Right lobe of liver (tissue), 4 donors: ENCODE results near the gene YKT6.

Source experiments
- CTCF ChIP-seq, 4 donors: fragments of 200-600 bp in 3 of 4; fragments of 450-650 bp in 1 of 4; IDR thresholded peaks; one replicate each; pipeline versions ENCODE4 v1.5.1 to v1.8.0; 2016 to 2022; ENCODE audit warnings: antibody characterized with exemption in 4 of 4, mild to moderate bottlenecking in 2 of 4
- POLR2A ChIP-seq: fragments of 450-650 bp; IDR thresholded peaks from one replicate; pipeline ENCODE4 v1.6.1; 2017; ENCODE audit warnings: antibody characterized with exemption, mild to moderate bottlenecking
- donor health status: DM: no; HTN: no; CAD: no.
- donor health status: DM: no; HTN: no; CAD: no.
- donor health status: DM: no; HTN: yes; CAD: no.

GRCh38 chr7:44162785-44163395 is 37.9 kb upstream of the YKT6 start:
- TF ChIP-seq CTCF (IDR thresholded peaks at IDR 0.05) (no peak), POLR2A (no peak)
